GM19463 (cell line): Measurements from ENCODE around the gene PABPC1L2A.
"Not testable (repeated sequence)": the region's sequence is repeated elsewhere in the genome, so short reads cannot be mapped to it uniquely, and the experiment has no call there.

ENCODE experiments used
- ATAC-seq: cut with Tn5 transposase; IDR thresholded peaks from one replicate; pipeline ENCODE4 v1.9.1; 2021; ENCODE audit warnings: mild to moderate bottlenecking, moderate library complexity; ENCODE audit not compliant: unreplicated experiment

The PABPC1L2A gene

DNA sequence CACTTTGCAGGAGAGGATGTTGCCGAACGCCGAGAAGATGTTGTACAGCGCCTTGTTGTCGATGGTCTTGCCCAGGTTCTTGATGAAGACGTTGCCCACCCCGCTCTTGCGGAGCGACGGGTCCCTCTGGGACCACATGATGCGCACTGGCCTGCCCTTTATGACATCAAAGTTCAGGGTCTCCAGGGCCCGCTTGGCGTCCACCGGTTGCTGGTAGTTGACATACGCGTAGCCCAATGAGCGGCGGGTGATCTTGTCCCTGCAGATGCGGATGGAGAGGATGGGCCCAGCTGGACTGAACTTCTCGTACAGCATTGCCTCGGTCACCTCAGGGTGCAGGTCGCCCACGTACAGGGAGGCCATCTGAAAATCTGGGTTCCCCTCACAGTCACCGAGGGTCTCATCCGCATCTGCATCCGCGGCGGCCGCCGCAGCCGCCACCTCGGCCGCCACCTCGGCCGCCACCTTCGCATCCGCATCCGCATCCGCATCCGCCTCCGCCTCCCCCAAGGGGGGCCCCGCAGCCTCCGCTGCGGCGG, at the start of gene PABPC1L2A:
Gene PABPC1L2A, minus strand, starts transcription at position 489 of the 539 bp plus-strand sequence. Its CDS starts 126 bp downstream, at position 363.
- not testable (repeated sequence) for ATAC-seq

DNA sequence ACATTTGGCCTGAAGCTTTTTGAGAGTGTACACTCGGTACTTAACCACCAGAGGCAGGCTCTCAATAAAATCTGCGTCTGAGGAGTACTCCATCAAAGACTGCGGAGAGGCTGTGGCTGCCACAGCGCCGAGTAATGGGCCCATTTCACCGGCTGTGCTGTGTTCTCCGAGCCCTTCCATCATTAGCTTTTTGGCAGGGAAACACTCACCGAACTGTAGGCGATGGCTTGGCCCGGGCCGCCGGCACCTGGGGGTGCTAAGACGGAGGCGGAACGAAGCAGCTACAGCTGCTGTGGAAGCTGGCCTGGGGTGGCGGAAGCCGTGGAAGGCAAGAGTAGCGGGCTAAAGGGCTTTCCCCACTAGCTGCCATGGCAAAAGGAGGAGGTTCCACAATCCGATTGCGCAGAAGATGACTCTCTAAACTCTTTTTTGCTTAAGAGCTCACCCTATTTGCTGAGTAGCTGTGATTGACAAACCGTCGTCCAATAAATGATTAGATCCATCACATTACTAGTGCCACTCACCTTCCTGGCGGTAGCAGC, 48.5 kb upstream of the PABPC1L2A start:
- ATAC-seq: no peak

DNA sequence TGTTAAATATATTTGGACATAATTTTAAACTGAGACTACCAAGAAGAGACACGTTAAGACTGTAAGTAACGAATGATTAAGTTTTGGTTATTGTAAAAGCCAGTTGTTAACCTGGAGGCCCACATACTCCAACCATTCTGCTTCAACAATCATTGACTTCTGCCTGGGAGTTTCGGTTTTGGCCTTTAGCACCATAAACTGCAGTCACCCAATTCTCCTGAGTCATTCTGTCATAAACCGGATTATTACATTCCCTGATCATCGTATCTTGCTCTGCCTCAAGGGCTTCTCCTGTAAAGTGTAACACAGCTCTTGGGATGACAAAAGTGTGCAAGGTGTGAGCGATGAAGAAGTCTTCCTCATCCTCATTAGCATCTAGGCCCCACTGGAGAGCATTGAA, 46.9 kb upstream of the PABPC1L2A start:
- ATAC-seq: no peak

DNA sequence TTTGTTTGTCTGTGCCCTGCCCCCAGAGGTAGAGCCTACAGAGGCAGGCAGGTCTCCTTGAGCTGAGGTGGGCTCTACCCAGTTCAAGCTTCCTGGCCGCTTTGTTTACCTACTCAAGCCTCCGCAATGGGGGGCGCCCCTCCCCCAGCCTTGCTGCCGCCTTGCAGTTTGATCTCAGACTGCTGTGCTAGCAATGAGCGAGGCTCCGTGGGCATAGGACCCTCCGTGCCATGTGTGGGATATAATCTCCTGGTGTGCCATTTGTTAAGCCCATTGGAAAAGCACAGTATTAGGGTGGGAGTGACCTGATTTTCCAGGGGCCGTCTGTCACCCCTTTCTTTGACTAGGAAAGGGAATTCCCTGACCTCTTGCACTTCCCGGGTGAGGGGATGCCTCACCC, 20.2 kb upstream of the PABPC1L2A start:
- not testable (repeated sequence) for ATAC-seq

DNA sequence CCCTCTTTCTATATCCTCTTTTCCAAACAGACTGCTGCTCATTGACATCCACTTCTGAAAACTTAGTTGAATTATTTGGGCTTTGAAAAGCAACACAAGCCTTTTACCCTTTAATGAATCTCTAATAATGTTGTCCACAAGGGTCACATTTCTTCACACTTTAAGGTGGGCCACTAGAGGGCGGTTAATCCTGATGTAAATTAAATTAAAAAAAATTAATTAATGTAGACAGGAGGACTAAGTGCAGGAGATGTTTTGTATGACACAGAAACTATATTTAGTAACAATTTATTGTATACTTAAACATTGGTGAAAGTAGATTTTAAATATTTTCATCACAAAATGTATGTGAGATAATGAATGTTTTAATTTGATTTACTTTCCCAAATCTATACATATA, 7.5 kb upstream of the PABPC1L2A start:
- not testable (repeated sequence) for ATAC-seq

DNA sequence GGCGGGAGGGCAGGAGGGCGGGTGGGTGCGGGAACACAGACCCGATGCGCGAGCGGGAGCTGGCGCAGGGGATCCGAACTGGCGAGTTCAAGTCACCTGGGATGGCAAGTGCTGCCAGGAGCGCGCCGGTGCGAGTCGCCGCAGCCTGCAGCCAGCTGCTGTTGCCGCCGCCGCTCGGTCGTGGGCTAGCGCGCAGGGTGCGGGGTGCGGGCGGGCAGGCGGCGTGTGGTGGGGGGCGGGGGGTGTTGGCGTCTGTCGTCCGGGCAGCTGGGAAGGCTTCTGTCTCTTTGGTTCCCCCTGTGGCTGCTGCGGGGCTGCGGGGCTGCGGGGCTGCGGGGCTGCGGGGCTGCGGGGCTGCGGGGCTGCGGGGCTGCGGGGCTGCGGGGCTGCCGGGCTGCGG, 572 bp upstream of the PABPC1L2A start:
- not testable (repeated sequence) for ATAC-seq

DNA sequence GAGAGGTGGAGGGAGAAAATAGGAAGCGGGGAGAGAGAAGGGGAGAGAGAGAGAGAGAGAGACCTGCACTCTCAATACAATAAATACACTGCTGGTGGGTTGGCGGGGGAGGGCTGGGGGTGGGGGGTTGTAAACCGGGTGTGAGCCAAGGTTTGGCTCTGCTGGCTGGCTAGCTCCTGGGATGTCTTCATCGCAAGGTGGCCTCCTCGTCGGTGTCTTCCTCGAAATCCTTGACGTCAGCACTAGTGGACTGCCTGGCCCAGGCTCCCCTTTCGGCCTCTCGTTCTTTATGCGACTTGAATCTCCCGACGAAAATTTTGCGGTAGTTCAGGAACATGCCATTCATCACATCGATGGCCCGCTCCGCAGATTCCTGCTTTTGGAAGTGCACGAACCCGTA, 715 bp downstream of the PABPC1L2A start:
- not testable (repeated sequence) for ATAC-seq

DNA sequence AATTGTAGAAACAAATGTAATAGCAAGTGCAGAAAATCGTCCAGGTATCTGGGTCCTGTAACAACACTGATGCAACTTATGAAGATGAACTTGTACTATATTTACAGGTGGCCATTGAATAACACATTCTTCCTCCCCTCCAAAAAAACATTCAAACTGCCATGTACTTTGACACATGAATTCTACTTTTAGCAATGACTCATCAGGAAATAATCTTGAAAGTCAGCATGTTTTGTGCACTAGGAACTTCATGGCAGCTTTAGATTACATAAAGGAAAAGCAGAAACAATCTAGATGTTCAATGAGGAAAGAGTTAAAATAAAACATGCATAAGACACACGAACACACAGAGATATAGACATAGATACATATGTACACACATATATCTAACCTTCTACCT, 2.5 kb downstream of the PABPC1L2A start:
- no peak for ATAC-seq

DNA sequence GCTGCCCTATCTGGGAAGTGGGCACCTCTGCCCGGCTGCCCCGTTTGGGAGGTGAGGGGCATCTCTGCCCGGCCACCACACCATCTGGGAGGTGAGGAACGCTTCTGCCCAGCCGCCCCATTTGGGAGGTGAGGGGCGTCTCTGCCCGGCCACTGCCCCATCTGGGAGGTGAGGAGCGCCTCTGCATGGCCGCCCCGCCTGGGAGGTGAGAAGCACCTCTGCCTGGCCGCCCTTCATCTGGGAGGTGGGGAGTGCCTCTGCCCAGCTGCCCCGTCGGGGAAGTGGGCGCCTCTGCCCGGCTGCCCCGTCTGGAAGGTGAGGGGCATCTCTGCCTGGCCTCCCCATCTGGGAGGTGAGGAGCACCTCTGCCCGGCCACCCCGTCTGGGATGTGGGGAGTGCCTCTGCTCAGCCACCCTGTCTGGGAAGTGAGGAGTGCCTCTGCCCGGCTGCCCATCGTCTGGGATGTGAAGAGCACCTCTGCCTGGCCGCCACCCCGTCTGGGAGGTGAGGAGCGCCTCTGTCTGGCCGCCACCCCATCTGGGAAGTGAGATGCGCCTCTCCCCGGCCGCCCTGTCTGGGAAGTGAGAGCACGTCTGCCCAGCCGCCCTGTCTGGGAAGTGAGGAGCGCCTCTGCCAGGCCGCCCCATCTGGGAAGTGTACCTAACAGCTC, 9.8 kb downstream of the PABPC1L2A start:
- no peak for ATAC-seq

DNA sequence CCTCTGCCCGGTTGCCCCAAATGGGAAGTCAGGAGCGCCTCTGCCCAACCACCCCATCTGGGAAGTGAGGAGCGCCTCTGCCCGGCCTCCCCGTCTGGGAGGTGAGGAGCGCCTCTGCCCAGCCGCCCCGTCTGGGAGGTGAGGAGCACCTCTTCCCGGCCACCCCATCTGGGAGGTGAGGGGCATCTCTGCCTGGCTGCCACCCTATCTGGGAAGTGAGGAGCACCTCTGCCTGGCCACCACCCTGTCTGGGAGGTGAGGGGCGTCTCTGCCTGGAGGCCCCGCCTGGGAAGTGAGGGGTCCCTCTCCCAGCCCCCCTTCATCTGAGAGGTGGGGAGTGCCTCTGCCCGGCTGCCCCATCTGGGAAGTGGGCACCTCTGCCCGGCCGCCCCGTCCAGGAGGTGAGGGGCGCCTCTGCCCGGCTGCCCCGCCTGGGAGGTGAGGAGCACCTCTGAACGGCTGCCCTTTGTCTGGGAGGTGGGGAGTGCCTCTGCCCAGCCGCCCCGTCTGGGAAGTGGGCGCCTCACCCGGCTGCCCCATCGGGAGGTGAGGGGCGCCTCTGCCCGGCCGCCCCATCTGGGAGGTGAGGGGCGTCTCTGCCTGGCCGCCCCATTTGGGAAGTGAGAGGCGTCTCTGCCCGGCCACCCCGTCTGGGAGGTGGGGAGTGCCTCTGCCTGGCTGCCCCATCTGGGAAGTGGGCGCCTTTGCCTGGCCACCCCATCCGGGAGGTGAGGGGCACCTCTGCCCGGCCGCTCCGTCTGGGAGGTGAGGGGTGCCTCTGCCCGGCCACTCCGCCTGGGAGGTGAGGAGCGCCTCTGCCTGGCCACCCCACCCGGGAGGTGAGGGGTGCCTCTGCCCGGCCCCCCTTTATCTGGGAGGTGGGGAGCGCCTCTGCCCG, 10.6 kb downstream of the PABPC1L2A start:
- ATAC-seq: no peak

DNA sequence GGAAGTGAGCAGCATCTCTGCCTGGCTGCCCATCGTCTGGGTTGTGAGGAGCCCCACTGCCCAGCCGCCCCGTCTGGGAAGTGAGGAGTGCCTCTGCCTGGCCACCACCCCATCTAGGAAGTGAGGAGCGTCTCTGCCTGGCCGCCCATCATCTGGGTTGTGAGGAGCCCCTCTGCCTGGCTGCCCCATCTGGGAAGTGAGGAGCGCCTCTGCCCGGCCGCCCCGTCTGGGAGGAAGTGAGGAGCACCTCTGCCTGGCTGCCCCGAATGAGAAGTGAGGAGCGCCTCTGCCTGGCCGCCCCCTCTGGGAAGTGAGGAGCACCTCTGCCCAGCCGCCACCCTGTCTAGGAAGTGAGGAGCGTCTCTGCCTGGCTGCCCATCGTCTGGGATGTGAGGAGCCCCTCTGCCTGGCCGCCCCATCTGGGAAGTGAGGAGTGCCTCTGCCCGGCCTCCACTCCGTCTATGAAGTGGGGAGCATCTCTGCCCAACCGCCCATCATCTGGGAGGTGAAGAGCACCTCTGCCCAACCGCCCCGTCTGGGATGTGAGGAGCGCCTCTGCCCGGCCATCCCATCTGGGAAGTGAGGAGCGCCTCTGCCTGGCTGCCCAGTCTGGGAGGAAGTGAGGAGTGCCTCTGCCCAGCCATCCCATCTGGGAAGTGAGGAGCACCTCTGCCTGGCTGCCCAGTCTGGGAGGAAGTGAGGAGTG, 11.4 kb downstream of the PABPC1L2A start:
- not testable (repeated sequence) for ATAC-seq

DNA sequence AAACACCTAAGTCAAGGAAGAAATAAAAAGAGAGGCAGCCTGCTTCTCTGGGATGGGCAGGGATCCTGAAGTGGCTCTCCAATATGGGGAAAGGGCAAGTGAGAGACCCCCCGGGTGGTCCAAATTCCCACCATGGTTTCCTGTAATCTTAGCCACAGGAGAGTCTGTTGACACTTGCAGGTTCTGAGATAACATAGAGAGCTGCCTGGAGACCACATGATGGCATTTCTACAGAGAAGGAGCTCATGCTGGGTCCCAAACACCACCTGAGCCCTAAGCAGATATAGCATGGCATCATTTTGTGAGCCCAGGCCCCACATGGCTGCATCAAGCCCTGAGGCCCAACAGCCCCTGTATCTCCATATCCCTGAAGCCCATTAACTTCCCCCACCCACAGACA, 50.4 kb downstream of the PABPC1L2A start:
- ATAC-seq: no peak
